GM12864 (cell line): ENCODE measurements around the gene NDUFAF5.

Experiments
- DNase-seq: peaks from one replicate; pipeline ENCODE4 v3.0.0-alpha.2; 2011; ENCODE audit warnings: low read depth
- H3K4me3 ChIP-seq: 2 replicates; pipeline ENCODE4 v1.5.1; 2011; ENCODE audit warnings: mild to moderate bottlenecking, low read depth, low read length, control low read depth
- CTCF ChIP-seq: IDR thresholded peaks from 2 replicates; pipeline ENCODE4 v1.5.1; 2011; ENCODE audit warnings: low read depth, mild to moderate bottlenecking, moderate library complexity, low read length, control low read depth, inconsistent platforms; ENCODE audit errors: missing control alignments

The NDUFAF5 gene

GRCh38 chr20:13840093-13840465 lies 55.3 kb downstream of the NDUFAF5 start:
- no peak overlapping the region for H3K4me3 ChIP-seq
- DNase-seq, result no peak
- no peak for TF ChIP-seq CTCF

- no peak for TF ChIP-seq CTCF
- no peak for DNase-seq
Observed at GRCh38 chr20:13841206-13841605, 56.4 kb downstream of the NDUFAF5 start.

DNA sequence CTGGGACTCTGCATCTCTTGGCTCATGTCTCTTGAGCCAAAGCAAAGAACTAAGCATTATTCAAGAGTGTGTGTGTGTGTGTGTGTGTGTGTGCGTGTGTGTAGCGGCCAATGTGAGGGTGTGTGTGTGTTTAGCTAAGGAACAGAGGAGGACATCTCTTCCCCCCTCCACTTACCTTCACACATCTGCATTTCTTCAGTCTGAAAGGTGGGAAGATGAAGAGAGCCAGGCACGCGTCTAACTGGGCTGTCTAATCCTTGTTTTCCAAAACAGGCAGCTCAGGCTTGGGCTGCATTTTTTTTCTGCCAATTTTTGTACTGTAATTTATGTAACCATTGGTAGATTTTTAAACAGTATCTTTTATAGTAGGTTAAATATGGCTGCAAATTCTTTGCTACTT lies 59.5 kb downstream of the NDUFAF5 start:
- no peak overlapping the region for H3K4me3 ChIP-seq
- DNase-seq, result no peak
- TF ChIP-seq CTCF, result no peak

More at GRCh38 chr20:13841206-13841605, 56.4 kb downstream of the NDUFAF5 start:
- H3K4me3 ChIP-seq, result no peak overlapping the region

DNA sequence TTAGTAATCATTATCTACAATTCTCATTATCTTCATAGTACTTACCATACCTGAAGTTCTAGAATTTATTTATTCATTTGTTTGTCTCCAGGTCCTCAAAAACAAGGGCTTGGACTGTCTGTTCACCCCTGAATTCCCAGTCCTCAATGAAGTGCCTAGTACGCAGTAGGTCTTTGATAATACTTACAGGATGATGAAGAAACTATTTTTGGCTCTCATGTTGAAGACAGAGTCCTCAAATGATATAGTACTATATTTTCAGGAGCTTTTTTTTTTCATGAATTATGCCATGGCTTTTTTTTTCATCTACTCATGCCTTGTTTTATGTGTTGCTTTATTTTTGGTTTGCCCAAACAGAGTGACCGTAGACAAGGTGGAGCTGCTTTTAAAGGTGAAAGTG lies 66.5 kb downstream of the NDUFAF5 start:
- no peak overlapping the region for H3K4me3 ChIP-seq
- no peak for DNase-seq
- no peak for TF ChIP-seq CTCF

DNA sequence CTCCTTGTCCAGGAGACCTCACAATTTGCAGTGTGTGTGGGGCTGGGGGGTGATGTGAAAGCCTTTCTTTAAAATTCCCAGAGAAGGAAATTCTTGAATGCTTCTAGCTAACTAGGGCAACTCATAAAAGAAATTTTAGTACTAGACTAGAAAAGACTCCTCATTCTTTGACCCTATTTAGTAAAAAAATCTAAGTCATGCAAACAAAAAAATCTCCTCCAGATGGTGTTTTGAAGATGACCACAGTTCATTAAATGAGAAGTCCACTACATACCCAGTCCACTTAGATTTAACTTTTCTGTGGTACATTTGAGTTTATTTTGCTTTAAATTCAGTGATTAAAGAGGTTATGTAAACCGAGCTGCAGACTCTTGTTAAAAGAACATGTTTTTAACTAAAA lies 67.5 kb downstream of the NDUFAF5 start:
- DNase-seq, result no peak
- no peak for TF ChIP-seq CTCF

GRCh38 chr20:13855613-13856012 lies 70.8 kb downstream of the NDUFAF5 start:
- DNase-seq, result no peak
- no peak overlapping the region for H3K4me3 ChIP-seq
- no peak for TF ChIP-seq CTCF

More for the DNA sequence above, 67.5 kb downstream of the NDUFAF5 start:
- H3K4me3 ChIP-seq, result no peak overlapping the region

DNA sequence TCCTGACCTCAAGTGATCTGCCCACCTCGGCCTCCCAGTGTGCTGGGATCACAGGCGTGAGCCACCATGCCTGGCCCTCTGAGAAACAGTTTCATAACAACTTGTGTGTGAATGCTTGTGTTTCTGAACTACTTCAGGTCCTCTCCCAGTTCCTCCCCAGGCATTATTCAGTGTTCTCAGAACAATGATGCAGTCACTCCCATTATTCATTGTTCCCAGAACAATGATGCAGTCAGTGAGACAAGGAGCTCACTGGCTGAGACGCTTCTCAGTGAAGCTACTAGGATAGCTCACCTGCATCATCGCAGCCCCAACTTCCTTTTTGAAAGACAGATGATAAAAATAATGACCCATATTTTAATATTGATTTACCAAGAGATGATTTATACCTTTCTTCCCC lies 71.5 kb downstream of the NDUFAF5 start:
- no peak overlapping the region for H3K4me3 ChIP-seq
- no peak for TF ChIP-seq CTCF
- no peak for DNase-seq
